ENCODE measurements around the gene PPP2R5A. TPM values are rescaled to one million over a fixed set of nuclear protein-coding genes. Genes with fewer than 3 reads are reported as not detected.

PPP2R5A gene
- total RNA-seq, 4 donors from 2014 or later, result 38.9 to 51.8 (median 45.3) TPM

DNA sequence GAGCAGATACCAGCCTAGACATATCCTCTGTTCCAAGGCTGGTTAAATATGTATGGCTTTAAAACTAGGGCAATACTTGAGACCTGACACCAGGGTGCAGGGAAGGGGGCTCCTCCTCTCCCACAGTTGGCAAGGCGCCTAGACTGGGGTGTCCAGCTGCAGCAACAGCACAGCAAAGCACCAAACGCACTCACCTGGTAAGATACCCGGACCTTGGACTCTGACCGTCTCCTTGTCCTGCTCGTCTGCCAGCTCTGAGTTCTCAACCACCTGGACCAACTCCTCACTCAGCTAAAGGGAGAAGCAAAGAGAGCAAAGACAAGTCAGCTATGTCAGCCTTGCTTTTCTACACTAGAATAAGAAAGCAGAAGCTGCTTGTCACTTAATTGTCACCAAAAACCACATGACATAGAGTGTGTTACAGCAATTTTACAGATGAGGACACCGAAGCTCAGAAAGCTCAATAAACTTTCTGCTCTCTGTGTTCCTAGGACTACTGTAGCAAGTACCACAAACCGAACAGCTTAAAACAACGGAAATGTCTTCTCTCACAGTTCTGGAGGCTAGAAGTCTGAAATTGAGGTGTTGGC, 125.1 kb downstream of the PPP2R5A start:
- Histone ChIP-seq H3K4me3 (no peak overlapping the region), H3K27ac (no peak overlapping the region), H3K4me1 (peaks cover 0 to 6% (median 2%) of the 10 kb centered on the region in 4 donors), H3K9me3 (no peaks in the 10 kb centered on the region), H3K27me3 (no peaks in the 10 kb centered on the region), H3K36me3 (peaks cover 0 to 23% (median 0%) of the 10 kb centered on the region in 3 donors)
- DNase-seq, result peak in 2 of 3 donors; percentile 57 to 75
- TF ChIP-seq, protein P1, sequence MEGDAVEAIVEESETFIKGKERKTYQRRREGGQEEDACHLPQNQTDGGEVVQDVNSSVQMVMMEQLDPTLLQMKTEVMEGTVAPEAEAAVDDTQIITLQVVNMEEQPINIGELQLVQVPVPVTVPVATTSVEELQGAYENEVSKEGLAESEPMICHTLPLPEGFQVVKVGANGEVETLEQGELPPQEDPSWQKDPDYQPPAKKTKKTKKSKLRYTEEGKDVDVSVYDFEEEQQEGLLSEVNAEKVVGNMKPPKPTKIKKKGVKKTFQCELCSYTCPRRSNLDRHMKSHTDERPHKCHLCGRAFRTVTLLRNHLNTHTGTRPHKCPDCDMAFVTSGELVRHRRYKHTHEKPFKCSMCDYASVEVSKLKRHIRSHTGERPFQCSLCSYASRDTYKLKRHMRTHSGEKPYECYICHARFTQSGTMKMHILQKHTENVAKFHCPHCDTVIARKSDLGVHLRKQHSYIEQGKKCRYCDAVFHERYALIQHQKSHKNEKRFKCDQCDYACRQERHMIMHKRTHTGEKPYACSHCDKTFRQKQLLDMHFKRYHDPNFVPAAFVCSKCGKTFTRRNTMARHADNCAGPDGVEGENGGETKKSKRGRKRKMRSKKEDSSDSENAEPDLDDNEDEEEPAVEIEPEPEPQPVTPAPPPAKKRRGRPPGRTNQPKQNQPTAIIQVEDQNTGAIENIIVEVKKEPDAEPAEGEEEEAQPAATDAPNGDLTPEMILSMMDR (IDR thresholded peaks at IDR 0.05), result no peak
- TF ChIP-seq POLR2A (IDR thresholded peaks at IDR 0.05), result no peak

Small RNA genes within 50 kb of the gene (small RNA-seq; reads per million reads assigned to genes)
- gene SNORA16B, result 0 reads per million in 2 donors

Other genes with a start within 250 kb of the PPP2R5A start
- 10 to 100 TPM in 2 of 4 donors, 1 to 10 TPM in 2; 7.7 to 21.5 (median 11.9) TPM for gene INTS7, start 249.9 kb upstream of the PPP2R5A start, total RNA-seq
- gene DTL, start 249.7 kb upstream of the PPP2R5A start, total RNA-seq, result 1 to 10 TPM in 3 of 4 donors, under 1 TPM in 1; 0.66 to 5.8 (median 3.7) TPM
- 1 to 10 TPM; 1.6 to 7.4 (median 3.0) TPM for gene PACC1, start 129.5 kb downstream of the PPP2R5A start, total RNA-seq
- 10 to 100 TPM; 28.2 to 61.9 (median 34.2) TPM for gene NENF, start 147.5 kb downstream of the PPP2R5A start, total RNA-seq

All from Peyer's patch (tissue), 4 donors.